Right hindlimb (tissue), 1 donor: ENCODE results near the gene TUBB1.
A peak's percentile ranks its signal among the peaks of the same experiment; 100 is the strongest.

Experiments used
- DNase-seq: peaks from one replicate; pipeline ENCODE4 v3.0.0-alpha.2; 2018

TUBB1 gene

GRCh38 chr20:59044796-59045195 lies 25.6 kb downstream of the TUBB1 start:
- DNase-seq = no peak

DNA sequence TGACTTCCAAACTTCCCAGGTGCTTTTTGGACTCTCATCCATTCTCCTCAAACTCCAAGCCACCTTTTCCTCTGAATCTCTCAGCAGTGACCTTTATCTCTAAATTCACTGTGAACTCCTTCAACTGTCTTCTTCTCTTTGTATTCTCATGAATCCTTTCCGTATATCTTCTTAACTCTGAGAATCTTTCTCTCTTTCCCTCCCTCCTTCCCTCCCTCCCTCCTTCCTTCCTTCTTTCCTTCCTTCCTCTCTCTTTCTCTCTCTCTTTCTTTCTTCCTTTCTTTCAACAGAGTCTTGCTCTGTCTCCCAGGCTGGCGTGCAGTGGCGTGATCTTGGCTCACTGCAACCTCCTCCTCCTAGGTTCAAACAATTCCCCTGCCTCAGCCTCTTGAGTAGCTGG lies 27.6 kb downstream of the TUBB1 start:
- DNase-seq = no peak

DNA sequence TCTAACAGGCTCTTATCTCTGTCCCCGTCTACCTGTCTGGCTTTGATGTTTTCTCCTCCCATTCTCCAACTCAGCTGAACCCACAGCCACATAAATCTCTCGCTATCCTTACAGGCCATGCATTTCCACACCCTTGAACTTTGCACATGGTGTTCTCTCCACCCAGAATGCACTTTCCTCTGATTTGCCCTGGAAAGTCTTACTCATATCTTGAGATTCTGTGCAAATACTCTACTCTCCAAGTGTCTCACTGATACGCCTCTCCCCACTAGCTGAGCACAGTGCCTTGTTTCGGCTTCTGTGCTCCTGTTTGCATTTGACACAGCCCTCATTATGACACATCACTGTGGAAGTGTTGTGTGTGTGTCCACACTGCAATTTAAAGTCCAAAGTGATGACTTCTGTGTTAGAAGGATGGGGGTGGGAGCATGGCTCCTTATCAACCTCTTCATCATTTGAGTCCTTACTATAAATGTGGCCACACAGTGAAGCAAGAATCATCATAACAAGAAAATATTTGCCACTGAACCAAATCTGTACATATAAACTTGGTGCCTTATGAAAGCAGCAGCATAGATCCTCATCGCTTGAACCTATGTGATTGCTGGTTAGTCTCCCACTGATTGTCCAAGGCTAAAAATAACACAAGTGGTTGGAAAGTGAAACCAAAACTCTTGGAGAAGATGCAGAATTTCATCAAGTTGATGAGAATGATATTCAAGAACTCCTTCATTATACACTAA lies 28.9 kb downstream of the TUBB1 start:
- DNase-seq = no peak

GRCh38 chr20:59048681-59049030 lies 29.4 kb downstream of the TUBB1 start:
- DNase-seq = no peak

- DNase-seq = no peak
These were observed 31.2 kb downstream of the TUBB1 start for GRCh38 chr20:59050437-59050836.

DNA sequence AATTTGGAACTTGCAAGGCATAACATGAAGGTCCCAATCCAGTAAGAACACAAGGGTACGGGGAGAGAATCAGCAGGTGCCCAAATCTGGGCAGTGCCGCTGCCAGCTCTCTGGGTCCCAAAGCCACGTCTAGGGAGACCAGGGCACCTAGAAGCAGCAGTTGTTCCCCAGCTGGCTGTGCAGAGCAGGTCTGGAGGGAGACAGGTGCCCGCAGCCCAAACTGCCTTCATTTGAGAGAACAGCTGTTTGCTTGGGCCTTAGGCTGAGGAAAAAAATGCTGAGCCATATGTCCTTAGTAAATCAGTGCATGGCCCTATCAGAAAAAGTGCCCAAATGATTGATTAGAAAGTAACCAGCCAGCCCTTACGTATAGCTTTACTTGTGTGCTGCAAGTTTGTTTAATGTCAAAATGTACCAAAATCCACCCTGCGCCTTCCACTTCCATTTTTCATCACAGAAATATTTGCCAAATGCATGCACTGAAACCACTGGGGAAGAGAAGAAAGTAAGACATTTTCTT lies 32.5 kb downstream of the TUBB1 start:
- peak; percentile 33 for DNase-seq

GRCh38 chr20:59055302-59055701 lies 36.1 kb downstream of the TUBB1 start:
- DNase-seq = no peak

GRCh38 chr20:59062081-59062480 lies 42.9 kb downstream of the TUBB1 start:
- no peak for DNase-seq

DNA sequence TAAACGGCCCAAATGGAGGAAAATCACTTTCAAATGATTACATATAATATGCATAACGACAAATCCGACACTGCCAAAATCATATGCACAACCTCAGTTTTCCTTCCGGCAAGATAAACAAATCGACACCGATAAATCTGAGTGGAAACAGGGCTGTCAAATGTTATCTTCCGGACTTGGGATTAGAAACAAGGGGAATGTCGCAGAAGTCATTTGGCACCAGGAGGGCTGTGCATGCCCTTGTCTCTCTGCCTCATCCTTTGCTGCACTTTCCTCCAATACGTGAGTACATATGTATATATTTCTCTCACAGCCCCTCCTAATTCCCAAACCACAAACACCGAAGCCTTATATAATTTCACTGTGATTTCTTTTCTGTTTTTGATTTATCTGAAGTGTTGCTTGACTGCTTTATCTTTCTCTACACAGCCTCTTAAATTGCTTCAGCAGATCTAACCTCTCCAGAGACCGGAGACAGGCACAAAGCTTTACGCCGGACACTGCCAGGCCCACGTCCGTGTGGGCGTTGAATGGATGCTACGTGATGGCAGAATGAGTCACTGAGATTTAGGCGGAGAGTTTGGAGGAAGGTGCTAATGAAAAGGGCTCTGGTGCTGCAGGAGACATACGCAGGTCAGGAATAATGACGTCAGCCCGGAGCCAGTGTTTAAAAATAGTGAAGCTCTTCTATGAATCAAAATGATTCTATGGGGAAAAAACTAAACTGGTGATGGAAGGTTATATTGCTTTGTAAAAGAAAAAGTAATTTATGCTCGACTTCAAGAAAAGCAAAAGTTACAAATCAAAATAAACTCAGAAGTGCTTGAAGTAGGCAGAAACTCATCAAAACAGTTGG lies 44.4 kb downstream of the TUBB1 start:
- DNase-seq = peak; percentile 28

- no peak for DNase-seq
These were observed 45.0 kb downstream of the TUBB1 start for GRCh38 chr20:59064214-59064722.

GRCh38 chr20:59068534-59068933 lies 49.3 kb downstream of the TUBB1 start:
- DNase-seq = no peak

DNA sequence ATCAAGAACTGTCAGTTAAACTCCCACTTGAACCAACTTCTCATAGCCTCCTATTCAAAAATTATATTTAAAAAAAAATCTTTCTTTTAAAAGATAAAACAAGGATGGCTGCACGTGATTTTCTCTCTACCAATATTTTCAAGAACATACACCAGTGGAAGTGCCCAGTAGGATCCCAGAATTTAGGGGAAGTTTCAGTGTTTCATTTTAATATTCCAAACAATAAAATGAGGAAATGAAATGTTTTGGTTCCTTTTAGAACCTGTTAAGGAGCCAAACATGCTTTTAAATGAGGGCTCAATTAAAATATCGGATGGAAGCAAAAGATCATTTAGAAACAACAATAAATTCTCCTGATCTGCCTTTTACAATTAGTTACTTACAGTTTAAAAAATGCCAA lies 49.8 kb downstream of the TUBB1 start:
- DNase-seq = no peak

GRCh38 chr20:59071216-59071615 lies 52.0 kb downstream of the TUBB1 start:
- no peak for DNase-seq

DNA sequence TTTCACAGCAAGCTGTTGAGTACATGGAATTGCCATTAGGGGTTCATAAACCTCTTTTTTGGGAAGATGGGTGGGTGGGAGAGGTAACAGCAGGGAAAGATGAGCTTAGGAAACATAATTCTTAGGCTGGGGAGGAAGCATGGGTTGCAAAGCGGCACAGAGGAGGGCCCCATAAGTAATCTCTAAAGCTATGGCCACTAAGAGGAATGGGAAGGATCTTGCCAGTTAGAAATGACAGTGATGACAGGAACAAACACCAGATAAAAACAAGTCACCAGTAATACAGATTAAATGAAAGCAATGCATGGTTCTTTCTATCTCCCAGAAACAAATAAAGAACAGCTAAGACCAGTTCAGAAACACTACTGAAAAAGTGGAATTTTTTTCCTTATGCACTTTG lies 54.4 kb downstream of the TUBB1 start:
- no peak for DNase-seq

DNA sequence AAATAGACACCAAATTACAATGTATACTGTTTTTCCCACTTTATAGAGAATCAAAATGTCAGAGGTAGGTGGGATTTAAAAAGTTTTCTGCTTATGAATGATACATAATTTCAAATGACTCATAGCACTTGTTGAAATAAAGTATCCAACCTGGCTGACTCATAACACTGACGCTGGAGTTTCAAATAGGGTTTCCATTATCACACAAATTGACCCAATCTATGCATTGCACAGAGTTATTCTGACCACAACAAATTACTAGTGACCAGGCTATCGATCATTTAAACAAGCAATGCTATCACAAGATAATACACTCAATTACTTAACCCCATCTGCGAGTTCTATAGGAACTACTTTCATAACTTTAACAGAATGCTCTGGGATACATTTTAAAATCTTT lies 55.2 kb downstream of the TUBB1 start:
- DNase-seq = no peak

DNA sequence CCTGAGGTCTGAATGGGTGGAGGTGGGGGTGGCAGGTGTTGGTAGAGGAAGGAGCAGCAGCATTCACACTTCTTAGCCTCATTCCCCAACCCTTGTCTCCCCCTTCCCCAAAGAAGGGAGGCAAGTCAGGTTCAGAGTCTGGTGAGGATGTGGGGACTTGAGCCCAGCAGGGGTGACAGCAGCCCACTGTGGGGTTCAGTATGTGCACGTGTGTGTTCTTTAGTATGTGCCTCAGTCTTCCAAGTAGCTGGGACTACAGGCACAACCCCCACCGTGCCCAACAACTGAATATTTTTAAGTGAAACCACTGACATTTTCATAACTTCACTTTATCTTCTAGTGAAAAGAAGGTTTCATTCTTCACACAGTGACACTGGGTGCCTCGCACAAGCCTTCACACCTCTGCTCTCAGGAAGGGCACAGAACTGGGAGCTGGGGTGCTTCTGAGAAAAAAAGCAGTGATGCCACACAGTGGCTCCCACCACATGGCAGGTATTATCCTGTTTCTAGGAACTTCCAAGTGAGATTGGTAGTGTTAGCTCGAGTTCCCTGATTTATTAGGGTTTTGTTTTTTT lies 56.8 kb downstream of the TUBB1 start:
- no peak for DNase-seq
